Measurements from ENCODE around the gene GLI3.

GLI3 gene

DNA sequence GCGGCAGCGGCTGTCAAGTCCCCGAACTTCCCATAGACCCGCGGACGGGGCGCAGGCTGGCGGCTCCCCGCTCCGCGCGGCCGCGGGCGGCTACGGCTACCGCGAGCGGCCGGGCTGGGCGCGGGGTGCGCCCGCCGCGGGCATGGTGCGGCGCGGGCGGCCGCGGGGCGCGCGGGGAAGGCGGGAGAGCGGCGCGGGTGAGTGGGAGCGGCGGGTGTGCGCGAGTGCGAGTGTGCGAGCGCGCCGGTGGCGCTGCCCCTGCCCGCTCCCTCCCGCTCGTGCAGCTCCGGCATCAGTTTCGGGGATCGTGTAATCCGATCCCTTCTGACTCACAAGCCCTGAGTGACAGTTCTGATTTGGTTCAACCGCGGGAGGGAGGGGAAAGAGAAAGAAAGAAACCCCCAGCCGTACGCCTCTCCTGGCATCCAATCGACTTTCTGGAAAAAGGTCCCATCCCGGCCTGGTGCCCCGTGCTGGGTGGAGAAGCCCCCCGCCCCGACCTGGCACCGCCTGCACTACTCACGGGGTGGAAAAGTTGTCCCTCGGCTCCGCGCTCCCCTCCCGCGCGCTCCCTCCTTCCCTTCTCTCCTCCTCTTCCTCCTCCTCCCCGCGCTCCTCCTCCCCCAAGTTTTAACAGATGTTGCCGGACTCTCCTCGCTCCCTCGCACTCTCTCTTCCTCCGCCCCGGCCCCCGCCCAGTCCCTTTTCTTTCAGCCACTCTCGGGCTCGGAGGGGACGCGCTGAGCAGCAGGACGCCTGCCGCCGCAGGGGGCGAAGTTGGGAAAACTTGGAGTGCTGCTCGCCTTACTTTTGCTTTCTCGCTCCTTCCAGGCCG, at the start of gene GLI3:
TSS of gene GLI3 (minus strand) at position 234 of the 835 bp plus-strand sequence. CDS start 13,956 bp downstream, outside the sequence.
- H3K4me1 ChIP-seq (ENCODE audit: control insufficient read depth in 2 of 2, insufficient read depth in 2 of 2, low read length in 2 of 2), result peaks cover 2 to 5% of the 10 kb centered on the region in 2 donors
- peak within 1 kb of the TSS; percentile 70 to 71 for H3K4me3 ChIP-seq (ENCODE audit: low read length in 2 of 2)
- H3K9me3 ChIP-seq (ENCODE audit: control insufficient read depth in 2 of 2, low read length in 2 of 2), result no peaks in the 10 kb centered on the region
- peaks cover 10 to 40% of the 10 kb centered on the region in 2 donors for H3K27me3 ChIP-seq (ENCODE audit: control insufficient read depth in 2 of 2, insufficient read depth in 2 of 2, low read length in 2 of 2)
- H3K27ac ChIP-seq (ENCODE audit: low read depth in 2 of 2, low read length in 2 of 2), result peak within 1 kb of the TSS; percentile 79 to 83
- H3K9ac ChIP-seq (ENCODE audit: low read depth in 1 of 2, low read length in 2 of 2), result peak within 1 kb of the TSS; percentile 5 to 62
- H3K36me3 ChIP-seq (ENCODE audit: control insufficient read depth in 2 of 2, insufficient read depth in 2 of 2, low read length in 2 of 2), result no peaks in the 10 kb centered on the region

DNA sequence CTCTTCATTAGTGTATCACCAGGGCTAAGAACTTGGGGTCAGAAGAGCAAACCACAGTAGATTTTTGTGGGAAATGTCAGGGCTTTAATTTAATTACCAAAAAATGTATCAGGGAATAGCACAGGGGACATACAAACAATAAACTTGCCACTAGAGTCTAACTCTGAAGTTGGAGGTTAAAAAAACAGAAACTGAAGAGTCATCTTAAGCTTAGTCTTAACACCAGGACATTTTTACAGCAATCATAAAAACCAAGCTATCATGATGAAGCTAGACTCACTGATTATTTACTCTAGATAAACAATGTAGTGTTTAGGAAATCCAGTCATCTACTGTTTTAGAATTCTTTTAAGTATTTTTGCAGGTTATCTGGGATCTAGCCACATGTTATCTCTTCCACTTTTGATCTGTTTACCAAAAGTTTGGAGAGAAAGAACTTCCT, 48.4 kb upstream of the GLI3 start:
- Histone ChIP-seq H3K36me3 (ENCODE audit: control insufficient read depth in 2 of 2, insufficient read depth in 2 of 2, low read length in 2 of 2) (no peaks in the 10 kb centered on the region), H3K9ac (ENCODE audit: low read depth in 1 of 2, low read length in 2 of 2) (no peak overlapping the region), H3K9me3 (ENCODE audit: control insufficient read depth in 2 of 2, low read length in 2 of 2) (no peaks in the 10 kb centered on the region), H3K4me1 (ENCODE audit: control insufficient read depth in 2 of 2, insufficient read depth in 2 of 2, low read length in 2 of 2) (no peaks in the 10 kb centered on the region), H3K4me3 (ENCODE audit: low read length in 2 of 2) (no peak overlapping the region), H3K27ac (ENCODE audit: low read depth in 2 of 2, low read length in 2 of 2) (no peak overlapping the region), H3K27me3 (ENCODE audit: control insufficient read depth in 2 of 2, insufficient read depth in 2 of 2, low read length in 2 of 2) (no peaks in the 10 kb centered on the region)

DNA sequence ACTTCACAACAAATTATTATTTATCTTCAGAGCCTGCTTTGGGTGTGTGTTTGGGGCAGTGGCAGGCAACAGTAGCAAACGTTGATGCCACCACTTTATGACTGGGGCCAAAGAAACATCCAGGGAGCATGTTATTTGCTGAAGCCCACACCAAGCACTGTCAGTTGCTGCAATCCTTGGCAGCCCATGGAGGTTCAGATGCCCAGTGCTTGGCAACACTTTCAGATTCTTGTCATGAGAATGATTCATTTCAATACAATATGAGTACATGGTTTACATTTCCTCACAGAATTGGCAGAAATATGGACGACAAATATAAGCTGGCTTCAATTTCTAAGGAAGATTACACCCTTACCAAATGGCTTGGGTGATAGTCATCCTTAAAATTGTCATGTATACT, 46.5 kb upstream of the GLI3 start:
- H3K9ac ChIP-seq (ENCODE audit: low read depth in 1 of 2, low read length in 2 of 2), result no peak overlapping the region
- no peaks in the 10 kb centered on the region for H3K9me3 ChIP-seq (ENCODE audit: control insufficient read depth in 2 of 2, low read length in 2 of 2)
- H3K27me3 ChIP-seq (ENCODE audit: control insufficient read depth in 2 of 2, insufficient read depth in 2 of 2, low read length in 2 of 2), result no peaks in the 10 kb centered on the region
- H3K36me3 ChIP-seq (ENCODE audit: control insufficient read depth in 2 of 2, insufficient read depth in 2 of 2, low read length in 2 of 2), result no peaks in the 10 kb centered on the region
- no peaks in the 10 kb centered on the region for H3K4me1 ChIP-seq (ENCODE audit: control insufficient read depth in 2 of 2, insufficient read depth in 2 of 2, low read length in 2 of 2)
- no peak overlapping the region for H3K4me3 ChIP-seq (ENCODE audit: low read length in 2 of 2)
- no peak overlapping the region for H3K27ac ChIP-seq (ENCODE audit: low read depth in 2 of 2, low read length in 2 of 2)

DNA sequence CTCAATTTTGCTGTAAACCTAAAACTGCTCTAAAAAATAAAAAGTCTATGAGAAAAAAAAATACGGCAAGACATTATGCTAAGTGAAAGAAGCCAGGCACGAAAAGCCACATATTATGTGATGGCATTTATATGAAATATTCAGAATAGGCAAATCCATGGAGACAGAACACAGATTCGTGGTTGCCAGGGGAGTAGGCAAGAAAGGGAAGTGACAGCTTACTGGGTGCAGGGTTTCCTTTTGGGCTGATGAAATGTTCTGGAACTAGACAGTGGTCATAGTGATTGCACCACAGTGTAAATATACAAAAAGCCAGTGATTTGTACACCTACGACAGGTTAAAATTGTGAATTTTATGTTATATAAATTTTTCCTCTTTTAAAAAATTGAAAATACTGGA, 41.3 kb upstream of the GLI3 start:
- H3K36me3 ChIP-seq (ENCODE audit: control insufficient read depth in 2 of 2, insufficient read depth in 2 of 2, low read length in 2 of 2), result no peaks in the 10 kb centered on the region
- H3K9me3 ChIP-seq (ENCODE audit: control insufficient read depth in 2 of 2, low read length in 2 of 2), result no peaks in the 10 kb centered on the region
- no peaks in the 10 kb centered on the region for H3K27me3 ChIP-seq (ENCODE audit: control insufficient read depth in 2 of 2, insufficient read depth in 2 of 2, low read length in 2 of 2)
- no peak overlapping the region for H3K9ac ChIP-seq (ENCODE audit: low read depth in 1 of 2, low read length in 2 of 2)
- H3K27ac ChIP-seq (ENCODE audit: low read depth in 2 of 2, low read length in 2 of 2), result no peak overlapping the region
- H3K4me1 ChIP-seq (ENCODE audit: control insufficient read depth in 2 of 2, insufficient read depth in 2 of 2, low read length in 2 of 2), result no peaks in the 10 kb centered on the region
- H3K4me3 ChIP-seq (ENCODE audit: low read length in 2 of 2), result no peak overlapping the region

DNA sequence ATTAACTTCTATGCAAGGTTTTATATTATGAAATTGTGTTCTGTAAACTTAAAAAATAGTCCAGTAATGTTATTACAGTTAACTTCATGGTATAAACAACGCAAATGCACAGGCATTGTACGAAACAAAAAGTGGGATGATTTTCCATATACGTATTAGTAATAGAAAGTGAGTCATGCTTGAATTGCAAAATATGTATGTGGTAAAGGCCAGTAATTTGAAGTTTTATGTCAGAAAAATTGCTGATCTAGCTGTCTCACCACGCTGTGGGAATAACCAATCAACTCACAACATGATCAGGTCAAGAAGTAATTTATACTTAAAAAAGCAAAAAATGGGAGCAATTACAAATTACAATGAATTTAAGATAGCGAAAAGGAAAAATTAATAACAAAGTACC, 37.0 kb upstream of the GLI3 start:
- Histone ChIP-seq H3K27ac (ENCODE audit: low read depth in 2 of 2, low read length in 2 of 2) (no peak overlapping the region), H3K27me3 (ENCODE audit: control insufficient read depth in 2 of 2, insufficient read depth in 2 of 2, low read length in 2 of 2) (no peaks in the 10 kb centered on the region), H3K9me3 (ENCODE audit: control insufficient read depth in 2 of 2, low read length in 2 of 2) (no peaks in the 10 kb centered on the region), H3K9ac (ENCODE audit: low read depth in 1 of 2, low read length in 2 of 2) (no peak overlapping the region), H3K4me3 (ENCODE audit: low read length in 2 of 2) (no peak overlapping the region), H3K36me3 (ENCODE audit: control insufficient read depth in 2 of 2, insufficient read depth in 2 of 2, low read length in 2 of 2) (no peaks in the 10 kb centered on the region), H3K4me1 (ENCODE audit: control insufficient read depth in 2 of 2, insufficient read depth in 2 of 2, low read length in 2 of 2) (no peaks in the 10 kb centered on the region)

DNA sequence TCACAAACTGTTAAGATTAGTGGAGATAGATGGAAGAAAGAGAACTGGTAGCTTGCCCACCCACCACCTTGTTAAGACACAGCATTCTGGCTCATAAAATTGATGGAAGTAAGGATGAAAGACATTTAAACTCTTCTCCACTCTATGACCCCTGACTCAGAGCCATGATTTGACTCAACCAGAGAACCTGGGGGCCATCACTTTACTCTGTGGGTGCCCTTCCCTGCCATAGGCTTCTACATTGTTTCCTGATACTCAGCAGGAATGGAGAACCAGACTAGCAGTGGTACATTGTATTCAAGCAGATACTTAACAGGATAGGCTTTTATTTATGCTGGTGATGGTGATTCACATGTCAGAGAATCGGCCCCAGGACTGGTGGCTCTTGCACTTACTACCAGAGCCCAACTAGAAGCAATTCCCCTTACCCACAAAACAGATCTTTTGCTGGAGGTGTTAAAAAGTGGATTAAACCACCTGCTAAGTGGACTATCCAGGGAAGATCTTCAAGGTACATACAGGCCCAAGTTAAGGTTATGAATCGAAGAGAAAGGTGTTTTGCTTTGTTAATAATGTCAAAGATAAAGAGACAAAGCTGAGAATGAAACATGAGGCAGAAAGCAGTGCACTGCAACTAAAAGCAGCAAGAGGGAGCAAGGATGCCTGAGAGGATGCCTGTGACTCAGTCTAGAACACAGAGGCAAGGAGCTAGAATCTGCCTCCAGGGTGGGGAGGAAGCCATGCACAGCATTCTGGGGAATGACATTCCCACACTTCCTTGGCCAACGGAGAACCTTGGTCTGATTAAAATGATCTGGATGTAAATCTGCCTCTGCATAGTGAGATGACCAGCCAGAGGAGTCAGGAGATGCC, 36.0 kb upstream of the GLI3 start:
- H3K9me3 ChIP-seq (ENCODE audit: control insufficient read depth in 2 of 2, low read length in 2 of 2), result no peaks in the 10 kb centered on the region
- H3K27ac ChIP-seq (ENCODE audit: low read depth in 2 of 2, low read length in 2 of 2), result no peak overlapping the region
- H3K4me3 ChIP-seq (ENCODE audit: low read length in 2 of 2), result no peak overlapping the region
- no peaks in the 10 kb centered on the region for H3K27me3 ChIP-seq (ENCODE audit: control insufficient read depth in 2 of 2, insufficient read depth in 2 of 2, low read length in 2 of 2)
- no peaks in the 10 kb centered on the region for H3K36me3 ChIP-seq (ENCODE audit: control insufficient read depth in 2 of 2, insufficient read depth in 2 of 2, low read length in 2 of 2)
- no peaks in the 10 kb centered on the region for H3K4me1 ChIP-seq (ENCODE audit: control insufficient read depth in 2 of 2, insufficient read depth in 2 of 2, low read length in 2 of 2)
- H3K9ac ChIP-seq (ENCODE audit: low read depth in 1 of 2, low read length in 2 of 2), result no peak overlapping the region

DNA sequence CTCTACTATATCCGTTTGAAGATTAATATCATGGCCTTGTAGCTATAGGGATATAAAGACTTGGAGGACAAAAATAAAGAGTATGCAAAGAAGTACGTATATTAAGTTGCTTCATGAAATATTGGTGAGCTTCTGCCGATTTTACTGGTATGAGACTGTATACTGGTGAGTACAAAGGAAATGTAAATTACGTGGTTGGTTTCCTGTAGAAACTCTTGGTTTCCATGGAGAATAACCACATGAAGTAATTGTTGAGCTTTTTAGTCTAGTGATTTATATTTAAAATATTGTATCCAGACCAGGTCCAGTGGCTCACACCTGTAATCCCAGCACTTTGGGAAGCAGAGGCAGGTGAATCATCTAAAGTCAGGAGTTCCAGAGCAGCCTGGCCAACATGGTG, 32.2 kb upstream of the GLI3 start:
- H3K9ac ChIP-seq (ENCODE audit: low read depth in 1 of 2, low read length in 2 of 2), result no peak overlapping the region
- H3K4me3 ChIP-seq (ENCODE audit: low read length in 2 of 2), result no peak overlapping the region
- H3K36me3 ChIP-seq (ENCODE audit: control insufficient read depth in 2 of 2, insufficient read depth in 2 of 2, low read length in 2 of 2), result no peaks in the 10 kb centered on the region
- H3K4me1 ChIP-seq (ENCODE audit: control insufficient read depth in 2 of 2, insufficient read depth in 2 of 2, low read length in 2 of 2), result no peaks in the 10 kb centered on the region
- no peaks in the 10 kb centered on the region for H3K9me3 ChIP-seq (ENCODE audit: control insufficient read depth in 2 of 2, low read length in 2 of 2)
- no peaks in the 10 kb centered on the region for H3K27me3 ChIP-seq (ENCODE audit: control insufficient read depth in 2 of 2, insufficient read depth in 2 of 2, low read length in 2 of 2)
- H3K27ac ChIP-seq (ENCODE audit: low read depth in 2 of 2, low read length in 2 of 2), result no peak overlapping the region

DNA sequence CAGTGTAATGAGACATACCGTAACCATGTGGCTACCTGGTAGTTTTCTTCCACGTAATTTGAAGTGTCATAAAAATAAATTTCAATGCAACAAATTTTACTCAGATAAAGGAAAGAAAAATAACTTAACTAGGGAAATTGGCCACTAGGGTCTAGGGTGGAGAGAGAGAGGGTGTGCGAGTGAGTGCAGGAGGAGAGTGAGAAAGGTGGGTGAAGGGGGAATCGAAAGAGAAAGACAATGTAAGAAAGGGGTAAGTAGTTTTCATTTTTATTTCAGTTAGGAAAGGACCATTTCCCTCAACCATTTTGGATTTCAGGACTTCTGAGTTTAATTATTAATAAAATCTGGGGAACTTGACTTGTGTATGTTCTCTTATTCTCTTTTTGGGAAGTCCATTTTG, 27.7 kb upstream of the GLI3 start:
- H3K9me3 ChIP-seq (ENCODE audit: control insufficient read depth in 2 of 2, low read length in 2 of 2), result no peaks in the 10 kb centered on the region
- H3K27me3 ChIP-seq (ENCODE audit: control insufficient read depth in 2 of 2, insufficient read depth in 2 of 2, low read length in 2 of 2), result no peaks in the 10 kb centered on the region
- no peaks in the 10 kb centered on the region for H3K36me3 ChIP-seq (ENCODE audit: control insufficient read depth in 2 of 2, insufficient read depth in 2 of 2, low read length in 2 of 2)
- no peaks in the 10 kb centered on the region for H3K4me1 ChIP-seq (ENCODE audit: control insufficient read depth in 2 of 2, insufficient read depth in 2 of 2, low read length in 2 of 2)
- H3K4me3 ChIP-seq (ENCODE audit: low read length in 2 of 2), result no peak overlapping the region
- H3K27ac ChIP-seq (ENCODE audit: low read depth in 2 of 2, low read length in 2 of 2), result no peak overlapping the region
- H3K9ac ChIP-seq (ENCODE audit: low read depth in 1 of 2, low read length in 2 of 2), result no peak overlapping the region

DNA sequence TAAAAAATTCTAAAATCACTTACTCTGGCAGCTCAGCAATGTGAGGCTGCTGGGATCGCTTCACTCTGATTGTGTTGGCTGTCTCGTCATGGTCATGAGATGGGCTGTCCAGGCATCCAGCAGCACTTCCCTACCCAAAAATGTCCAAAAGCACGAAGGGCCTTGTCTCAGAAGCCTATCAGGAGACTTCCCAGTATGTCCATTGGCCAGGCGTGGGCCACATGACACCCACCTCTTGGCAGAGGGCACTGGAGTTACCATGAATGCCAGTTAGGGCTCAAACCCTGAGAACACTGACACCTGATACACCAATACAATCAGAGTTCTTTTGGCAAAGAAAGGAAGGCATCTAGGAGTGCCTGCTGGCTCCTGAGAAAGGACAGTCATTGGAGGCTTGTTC, 27.0 kb upstream of the GLI3 start:
- Histone ChIP-seq H3K4me1 (ENCODE audit: control insufficient read depth in 2 of 2, insufficient read depth in 2 of 2, low read length in 2 of 2) (no peaks in the 10 kb centered on the region), H3K36me3 (ENCODE audit: control insufficient read depth in 2 of 2, insufficient read depth in 2 of 2, low read length in 2 of 2) (no peaks in the 10 kb centered on the region), H3K9me3 (ENCODE audit: control insufficient read depth in 2 of 2, low read length in 2 of 2) (no peaks in the 10 kb centered on the region), H3K4me3 (ENCODE audit: low read length in 2 of 2) (no peak overlapping the region), H3K9ac (ENCODE audit: low read depth in 1 of 2, low read length in 2 of 2) (no peak overlapping the region), H3K27me3 (ENCODE audit: control insufficient read depth in 2 of 2, insufficient read depth in 2 of 2, low read length in 2 of 2) (no peaks in the 10 kb centered on the region), H3K27ac (ENCODE audit: low read depth in 2 of 2, low read length in 2 of 2) (no peak overlapping the region)

DNA sequence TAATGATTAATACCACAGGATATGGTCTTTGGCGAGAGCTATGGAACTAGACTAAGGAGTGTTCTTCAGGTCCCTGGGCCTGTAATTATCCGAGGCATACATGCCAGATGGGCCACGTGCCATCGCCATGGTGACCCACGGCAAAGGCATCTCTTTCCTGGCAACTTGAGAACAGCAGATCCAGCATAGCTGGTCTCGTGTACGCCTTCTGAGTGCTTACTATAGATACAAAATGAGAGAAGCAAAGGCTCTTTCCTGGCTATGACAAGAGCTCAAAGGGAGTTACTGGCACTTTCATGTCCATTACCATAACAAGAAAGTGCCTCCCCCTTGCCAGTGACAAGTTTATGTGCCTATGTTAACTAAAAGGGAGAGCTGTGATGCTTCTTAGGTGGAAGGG, 26.0 kb upstream of the GLI3 start:
- Histone ChIP-seq H3K36me3 (ENCODE audit: control insufficient read depth in 2 of 2, insufficient read depth in 2 of 2, low read length in 2 of 2) (no peaks in the 10 kb centered on the region), H3K4me3 (ENCODE audit: low read length in 2 of 2) (no peak overlapping the region)

More for the DNA sequence above, 26.0 kb upstream of the GLI3 start:
- no peaks in the 10 kb centered on the region for H3K27me3 ChIP-seq (ENCODE audit: control insufficient read depth in 2 of 2, insufficient read depth in 2 of 2, low read length in 2 of 2)
- no peak overlapping the region for H3K9ac ChIP-seq (ENCODE audit: low read depth in 1 of 2, low read length in 2 of 2)
- no peaks in the 10 kb centered on the region for H3K4me1 ChIP-seq (ENCODE audit: control insufficient read depth in 2 of 2, insufficient read depth in 2 of 2, low read length in 2 of 2)
- no peaks in the 10 kb centered on the region for H3K9me3 ChIP-seq (ENCODE audit: control insufficient read depth in 2 of 2, low read length in 2 of 2)
- no peak overlapping the region for H3K27ac ChIP-seq (ENCODE audit: low read depth in 2 of 2, low read length in 2 of 2)
